GM21825 (cell line): Measurements from ENCODE around the gene RPS28.
"Not testable (repeated sequence)": the region's sequence is repeated elsewhere in the genome, so short reads cannot be mapped to it uniquely, and the experiment has no call there.

Experiments used
- ATAC-seq: cut with Tn5 transposase; IDR thresholded peaks from one replicate; pipeline ENCODE4 v1.9.1; 2021; ENCODE audit warnings: mild to moderate bottlenecking, moderate library complexity; ENCODE audit not compliant: unreplicated experiment

The RPS28 gene

GRCh38 chr19:8340341-8341096 is 19.2 kb downstream of the RPS28 start:
- no peak for ATAC-seq

DNA sequence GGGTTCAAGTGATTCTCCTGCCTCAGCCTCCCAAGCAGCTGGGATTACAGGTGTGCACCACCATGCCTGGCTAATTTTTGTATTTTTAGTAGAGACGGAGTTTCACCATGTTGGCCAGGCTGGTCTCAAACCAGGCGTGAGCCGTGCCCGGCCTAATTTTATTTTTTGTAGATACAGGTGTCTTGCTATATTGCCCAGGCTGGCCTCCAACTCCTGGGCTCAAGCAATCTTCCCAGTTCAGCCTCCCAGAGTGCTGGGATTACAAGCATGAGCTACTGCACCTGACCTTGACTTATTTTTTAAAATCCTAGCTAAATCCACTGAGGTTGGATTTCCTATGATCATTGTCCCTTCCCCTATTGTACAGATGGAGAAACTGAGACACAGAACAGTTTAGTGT is 20.2 kb downstream of the RPS28 start:
- not testable (repeated sequence) for ATAC-seq

- ATAC-seq: no peak
Observed at GRCh38 chr19:8342316-8342683, 21.0 kb downstream of the RPS28 start.

GRCh38 chr19:8342684-8343482 is 21.6 kb downstream of the RPS28 start, which contains the start of gene KANK3:
KANK3 (minus strand) TSS chr19:8343262; CDS start chr19:8337828, 5,434 bp downstream.
- peak; percentile 97 for ATAC-seq

DNA sequence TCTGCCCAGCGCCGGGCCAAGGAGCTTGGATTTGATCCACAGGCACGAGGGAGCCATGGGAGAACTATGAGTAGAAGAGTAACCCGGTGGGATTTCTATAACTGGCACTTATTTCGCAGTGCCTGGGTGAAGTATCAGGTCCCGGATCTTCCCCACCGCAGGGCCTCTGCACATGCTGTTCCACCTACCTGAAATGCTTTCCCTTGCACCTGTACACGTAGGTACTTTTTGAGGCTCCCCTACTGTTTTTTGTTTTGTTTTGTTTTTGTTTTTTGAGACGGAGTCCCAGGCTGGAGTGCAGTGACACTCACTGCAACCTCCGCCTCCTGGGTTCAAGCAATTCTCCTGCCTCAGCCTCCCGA is 22.2 kb downstream of the RPS28 start:
- no peak for ATAC-seq

GRCh38 chr19:8349629-8350372 is 28.5 kb downstream of the RPS28 start:
- not testable (repeated sequence) for ATAC-seq

DNA sequence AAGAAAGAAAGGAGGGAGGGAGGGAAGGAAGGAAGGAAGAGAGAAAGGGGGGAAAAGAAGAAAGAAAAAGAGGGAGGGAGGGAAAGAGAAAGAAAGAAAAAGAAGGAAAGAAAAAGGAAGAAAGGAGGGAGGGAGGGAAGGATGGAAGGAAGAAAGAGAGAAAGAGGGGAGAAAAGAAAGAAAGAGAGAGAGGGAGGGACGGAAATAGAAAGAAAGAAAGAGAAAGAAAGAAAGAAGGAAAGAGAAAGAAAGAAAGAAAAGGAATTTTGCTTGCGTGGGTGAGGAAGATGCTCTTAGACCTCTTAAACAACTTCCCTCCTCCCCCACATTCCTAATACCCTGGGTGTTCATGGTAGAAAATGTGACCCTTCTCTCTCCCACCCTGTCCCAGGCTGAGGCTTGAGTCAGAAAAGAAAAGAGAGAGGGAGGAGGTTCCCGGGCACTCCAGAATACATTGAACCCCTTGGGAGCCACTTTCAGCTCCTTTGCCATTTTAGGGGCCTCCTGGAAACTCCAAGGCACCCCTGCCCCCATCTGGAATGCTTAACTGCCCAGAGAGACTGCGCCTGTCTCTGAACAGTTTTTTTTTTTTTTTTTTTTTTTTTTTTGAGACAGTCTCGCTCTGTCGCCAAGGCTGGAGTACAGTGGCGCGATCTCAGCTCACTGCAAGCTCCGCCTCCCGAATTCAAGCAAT is 31.0 kb downstream of the RPS28 start:
- ATAC-seq: no peak

DNA sequence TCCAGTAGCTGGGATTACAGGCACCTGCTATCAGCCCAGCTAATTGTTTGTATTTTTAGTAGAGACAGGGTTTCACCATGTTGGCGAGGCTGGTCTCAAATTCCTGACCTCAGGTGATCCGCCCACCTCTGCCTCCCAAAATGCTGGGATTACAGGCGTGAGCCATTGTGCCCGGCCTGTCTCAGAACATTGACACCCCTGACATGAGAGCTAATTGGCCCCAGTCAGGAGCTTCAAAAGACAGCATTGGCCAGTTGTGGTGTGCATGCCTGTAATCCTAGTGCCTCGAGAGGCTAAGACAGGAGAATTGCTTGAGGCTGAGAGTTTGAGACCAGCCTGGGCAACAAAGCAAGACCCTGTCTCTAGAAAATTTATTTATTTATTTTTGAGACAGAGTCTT is 31.5 kb downstream of the RPS28 start:
- not testable (repeated sequence) for ATAC-seq

DNA sequence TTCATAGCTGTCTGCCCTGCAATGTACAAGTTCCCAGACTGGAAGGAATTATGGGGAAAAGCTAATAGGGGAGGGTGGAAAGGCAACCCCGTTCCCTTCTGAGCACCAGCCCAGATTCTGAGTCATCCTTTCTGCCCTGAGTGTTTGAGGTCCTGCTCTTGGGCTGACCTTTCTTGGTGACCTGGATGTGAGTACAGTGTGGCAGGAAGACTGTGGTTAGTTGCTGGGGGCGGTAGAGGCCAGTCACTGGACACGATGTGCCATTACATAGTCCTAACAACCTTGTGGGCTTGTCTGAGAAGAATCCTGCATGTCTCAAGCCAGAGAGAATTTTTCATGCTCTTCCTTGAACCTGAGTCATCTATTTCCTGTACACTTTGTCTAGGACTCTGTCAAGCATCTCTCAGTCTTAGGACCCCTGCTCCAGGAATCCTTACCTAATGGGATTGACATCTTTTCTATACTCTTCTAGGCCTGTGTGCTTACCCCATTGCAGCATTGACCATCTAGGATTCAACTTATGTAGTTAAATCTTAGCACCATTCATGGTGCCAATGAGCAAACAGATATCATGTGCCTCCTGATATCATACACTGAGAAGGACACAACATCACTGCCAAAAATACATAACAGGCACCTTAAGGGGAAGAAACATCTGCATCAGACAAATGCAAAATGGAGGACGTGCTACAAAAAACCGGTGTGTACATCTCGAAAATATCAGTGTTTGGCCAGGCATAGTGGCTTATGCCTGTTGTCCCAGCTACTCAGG is 34.5 kb downstream of the RPS28 start:
- ATAC-seq: no peak

GRCh38 chr19:8357007-8357521 is 35.8 kb downstream of the RPS28 start:
- ATAC-seq: no peak

- ATAC-seq: no peak
Observed at GRCh38 chr19:8358948-8359347, 37.7 kb downstream of the RPS28 start.

DNA sequence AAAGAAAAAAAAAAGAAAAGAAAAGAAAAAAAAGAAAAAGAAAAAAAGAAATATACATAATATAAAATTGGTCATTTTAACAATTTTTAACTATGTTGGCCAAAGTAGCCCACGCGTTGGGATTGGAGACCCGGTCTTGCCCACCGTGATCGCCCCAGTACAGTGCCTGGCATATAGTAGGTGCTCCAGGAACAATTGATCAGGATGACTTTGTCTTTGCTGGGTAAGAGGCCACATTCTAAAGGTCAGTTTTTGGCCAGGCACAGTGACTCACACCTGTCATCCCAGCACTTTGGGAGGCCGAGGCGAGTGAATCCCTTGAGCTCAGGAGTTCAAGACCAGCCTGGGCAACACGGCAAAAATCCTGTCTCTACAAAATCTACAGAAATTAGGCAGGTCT is 38.9 kb downstream of the RPS28 start:
- no peak for ATAC-seq

GRCh38 chr19:8361921-8362793 is 40.9 kb downstream of the RPS28 start:
- no peak for ATAC-seq

DNA sequence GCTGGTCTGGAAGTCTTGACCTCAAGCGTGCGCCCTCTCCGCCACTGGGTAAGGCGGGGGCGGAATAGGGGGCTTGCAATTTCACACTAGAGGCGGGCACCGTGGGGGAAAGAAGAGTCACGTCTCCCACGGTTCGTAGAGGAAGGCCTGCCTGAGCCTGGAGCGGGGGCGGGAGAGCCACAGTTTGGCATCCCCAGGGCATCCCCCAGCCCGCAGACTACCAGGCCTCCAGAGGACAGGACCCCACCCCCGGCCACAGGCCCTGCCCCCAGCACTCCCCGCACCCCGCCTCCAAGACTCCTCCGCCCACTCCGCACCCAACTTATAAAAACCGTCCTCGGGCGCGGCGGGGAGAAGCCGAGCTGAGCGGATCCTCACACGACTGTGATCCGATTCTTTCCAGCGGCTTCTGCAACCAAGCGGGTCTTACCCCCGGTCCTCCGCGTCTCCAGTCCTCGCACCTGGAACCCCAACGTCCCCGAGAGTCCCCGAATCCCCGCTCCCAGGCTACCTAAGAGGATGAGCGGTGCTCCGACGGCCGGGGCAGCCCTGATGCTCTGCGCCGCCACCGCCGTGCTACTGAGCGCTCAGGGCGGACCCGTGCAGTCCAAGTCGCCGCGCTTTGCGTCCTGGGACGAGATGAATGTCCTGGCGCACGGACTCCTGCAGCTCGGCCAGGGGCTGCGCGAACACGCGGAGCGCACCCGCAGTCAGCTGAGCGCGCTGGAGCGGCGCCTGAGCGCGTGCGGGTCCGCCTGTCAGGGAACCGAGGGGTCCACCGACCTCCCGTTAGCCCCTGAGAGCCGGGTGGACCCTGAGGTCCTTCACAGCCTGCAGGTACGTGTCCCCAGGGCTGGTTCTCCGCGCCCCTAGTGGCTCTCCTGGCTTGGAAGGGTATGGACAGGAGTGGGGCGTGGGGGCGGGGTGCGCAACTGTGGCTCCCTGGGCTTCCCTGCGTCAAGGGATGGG is 42.8 kb downstream of the RPS28 start, which contains the start of gene ANGPTL4:
ANGPTL4 (plus strand) TSS at position 353 of the 969 bp plus-strand sequence; CDS start at position 520, 167 bp downstream.
- no peak for ATAC-seq

DNA sequence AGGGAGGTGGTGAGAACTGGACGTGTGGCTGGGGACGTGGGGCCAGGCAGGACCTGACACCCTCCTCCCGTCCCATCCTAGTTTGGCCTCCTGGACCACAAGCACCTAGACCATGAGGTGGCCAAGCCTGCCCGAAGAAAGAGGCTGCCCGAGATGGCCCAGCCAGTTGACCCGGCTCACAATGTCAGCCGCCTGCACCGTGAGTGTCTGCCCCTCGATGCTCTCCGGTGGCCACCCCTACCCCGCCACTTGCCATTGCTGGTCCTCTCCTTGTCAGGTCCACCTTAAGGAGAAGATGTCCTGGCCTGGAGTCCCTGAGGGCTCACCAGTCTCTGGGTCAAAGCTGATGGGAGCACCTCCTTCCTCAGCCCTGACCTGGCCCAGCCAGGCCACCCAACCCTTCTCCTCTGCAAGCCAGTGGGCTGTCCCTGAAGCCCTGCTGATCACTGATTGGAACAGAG is 44.9 kb downstream of the RPS28 start:
- no peak for ATAC-seq

DNA sequence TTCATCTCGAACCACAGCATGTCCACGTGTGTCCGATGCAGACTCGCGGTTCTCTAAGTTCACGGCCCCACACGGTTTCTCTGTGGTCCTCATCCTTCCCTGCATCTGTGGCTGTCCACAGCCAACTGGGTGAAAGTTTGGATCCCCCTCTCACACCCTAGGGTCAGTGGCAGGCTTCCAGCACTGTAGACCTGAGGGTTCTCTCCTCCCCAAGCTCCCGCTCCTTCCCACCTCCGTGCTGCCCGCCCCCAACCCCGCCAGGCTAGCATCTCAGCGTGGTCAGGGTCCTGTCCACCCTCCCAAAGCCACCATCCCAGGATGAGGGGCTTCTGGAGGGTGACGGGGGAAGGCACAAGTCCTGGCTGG is 45.6 kb downstream of the RPS28 start:
- no peak for ATAC-seq

DNA sequence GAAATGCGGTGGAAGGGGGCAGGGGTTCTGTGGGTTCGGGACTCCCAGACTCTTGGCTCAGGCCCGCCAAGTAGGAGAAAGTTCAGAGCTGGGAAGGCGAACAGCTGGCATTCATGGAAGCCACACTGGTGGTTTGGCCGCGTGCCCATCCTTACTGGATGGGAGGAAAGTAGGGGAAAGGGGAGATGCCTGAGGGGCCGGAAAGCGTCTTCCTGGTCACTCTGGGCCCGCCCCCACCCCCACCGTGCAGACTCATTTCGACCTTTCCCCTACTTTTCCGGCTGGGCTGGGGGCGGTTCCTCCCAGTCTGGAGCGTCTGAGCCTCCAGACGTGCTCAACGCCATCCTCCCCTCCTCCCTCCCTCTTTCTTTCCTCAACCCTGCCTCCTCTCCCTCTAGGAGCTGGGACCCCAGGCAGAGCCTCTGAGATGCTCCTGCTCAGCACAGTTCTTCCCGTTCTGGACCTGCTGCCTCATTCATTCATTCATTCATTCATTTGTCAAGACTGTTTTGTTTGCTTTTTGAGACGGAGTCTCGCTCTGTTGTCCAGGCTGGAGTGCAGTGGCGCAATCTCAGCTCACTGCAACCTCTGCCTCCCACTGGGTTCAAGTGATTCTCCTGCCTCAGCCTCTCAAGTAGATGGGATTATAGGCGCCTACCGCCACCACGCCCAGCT is 46.2 kb downstream of the RPS28 start:
- ATAC-seq: no peak
